ENCODE results near the gene AGRN.
A peak's percentile ranks its signal among the peaks of the same experiment; 100 is the strongest.

Gene AGRN

GRCh38 chr1:978069-978834, 41.7 kb upstream of the AGRN start:
- no peak overlapping the region for H2BK120ac ChIP-seq (ENCODE audit: low read depth, low read length)
- H3K4me2 ChIP-seq (ENCODE audit: low read length, poor library complexity, severe bottlenecking): no peak overlapping the region
- no peak overlapping the region for H3K9ac ChIP-seq (ENCODE audit: low read length)
- no peak overlapping the region for H3K18ac ChIP-seq (ENCODE audit: low read depth in 1 of 2, low read length in 2 of 2)
- no peak overlapping the region for H3K4ac ChIP-seq (ENCODE audit: low read depth in 1 of 2, low read length in 2 of 2)
- no peaks in the 10 kb centered on the region for H3K9me3 ChIP-seq (ENCODE audit: control insufficient read depth, low read length)
- no peak overlapping the region for H2BK15ac ChIP-seq (ENCODE audit: low read depth, poor library complexity, severe bottlenecking)
- H3K79me1 ChIP-seq (replicated peaks; ENCODE audit: low read length, poor library complexity, severe bottlenecking): no peaks in the 10 kb centered on the region
- no peak overlapping the region for H3K27ac ChIP-seq (ENCODE audit: low read length, poor library complexity, severe bottlenecking)
- peaks cover 0 to 6% of the 10 kb centered on the region in 2 experiments for H3K36me3 ChIP-seq (ENCODE audit: control insufficient read depth in 1 of 2, insufficient read depth in 2 of 2, low read depth in 1 of 2, low read length in 2 of 2)
- H4K8ac ChIP-seq (ENCODE audit: low read length): no peak overlapping the region
- H3K4me3 ChIP-seq (ENCODE audit: insufficient read depth in 1 of 2, low read depth in 1 of 2, low read length in 2 of 2): no peak overlapping the region
- WGBS: 88% methylated on average over 44 of the region's 44 CpGs
- H2BK5ac ChIP-seq (ENCODE audit: low read depth, low read length, poor library complexity, severe bottlenecking): no peak overlapping the region
- H2AFZ ChIP-seq (ENCODE audit: low read depth, low read length): no peak overlapping the region
- no peak overlapping the region for H4K91ac ChIP-seq (ENCODE audit: low read length)
- H3K4me1 ChIP-seq (ENCODE audit: control insufficient read depth, insufficient read depth, low read depth, low read length): peaks cover 16% of the 10 kb centered on the region
- H3K14ac ChIP-seq (ENCODE audit: low read length in 2 of 2): no peak overlapping the region
- no peak overlapping the region for H2AK5ac ChIP-seq (ENCODE audit: low read length, severe bottlenecking)
- no peak overlapping the region for H2BK12ac ChIP-seq (ENCODE audit: low read length in 2 of 2)
- H3K27me3 ChIP-seq (ENCODE audit: control insufficient read depth in 1 of 2, insufficient read depth in 1 of 2, low read length in 2 of 2): peaks cover 13 to 70% of the 10 kb centered on the region in 2 experiments
- DNase-seq: no peak
- no peak overlapping the region for H3K23ac ChIP-seq (ENCODE audit: low read length in 2 of 2)

DNA sequence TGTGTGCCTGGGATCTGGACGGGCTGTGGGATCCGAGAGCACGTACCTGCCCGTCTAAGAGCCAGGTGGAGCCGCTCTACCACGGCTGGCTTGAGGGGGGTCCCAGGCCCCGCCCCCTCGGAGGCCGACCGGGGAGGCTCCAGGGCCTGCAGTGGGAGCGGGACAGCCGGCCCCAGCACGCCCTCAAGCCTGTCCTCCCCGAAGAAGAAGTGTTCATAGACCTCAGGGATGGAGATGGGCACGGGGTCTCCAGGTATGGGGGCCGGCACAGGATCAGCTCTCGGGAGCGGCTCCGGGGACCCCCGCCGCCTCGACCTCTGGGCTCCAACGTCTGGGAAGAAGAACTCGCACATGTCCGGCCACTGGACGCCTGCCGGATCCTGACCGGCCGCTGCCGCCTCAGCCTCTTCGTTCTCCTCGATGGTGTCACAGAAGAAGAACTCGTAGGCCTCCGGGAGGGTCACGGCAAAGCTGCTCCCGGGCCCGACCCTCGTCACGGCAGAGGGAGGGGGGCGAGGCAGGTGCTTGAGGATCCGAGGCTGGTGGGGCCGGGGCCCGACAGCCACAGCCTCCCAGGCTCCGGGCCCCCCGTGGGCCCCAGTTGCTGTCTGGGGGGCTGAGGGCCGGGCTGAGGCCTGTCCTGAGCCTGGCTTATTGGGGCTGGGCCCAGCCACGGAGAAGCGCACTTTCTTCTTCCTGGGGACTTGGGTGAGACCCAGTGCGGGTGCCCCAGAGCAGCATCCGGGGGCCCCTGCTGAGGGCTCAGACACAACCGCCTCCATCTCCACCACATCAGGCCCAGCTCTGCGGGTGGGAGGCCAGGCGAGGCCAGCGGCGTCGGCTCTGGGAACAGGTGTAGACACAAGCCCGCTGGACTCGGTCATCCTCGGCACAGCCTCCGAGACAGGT, 40.8 kb upstream of the AGRN start:
- Histone ChIP-seq H2BK12ac (ENCODE audit: low read length in 2 of 2) (no peak overlapping the region), H3K36me3 (ENCODE audit: control insufficient read depth in 1 of 2, insufficient read depth in 2 of 2, low read depth in 1 of 2, low read length in 2 of 2) (peaks cover 0 to 6% of the 10 kb centered on the region in 2 experiments), H3K4me1 (ENCODE audit: control insufficient read depth, insufficient read depth, low read depth, low read length) (peaks cover 17% of the 10 kb centered on the region), H3K23ac (ENCODE audit: low read length in 2 of 2) (no peak overlapping the region), H2BK5ac (ENCODE audit: low read depth, low read length, poor library complexity, severe bottlenecking) (no peak overlapping the region), H3K27ac (ENCODE audit: low read length, poor library complexity, severe bottlenecking) (no peak overlapping the region), H3K14ac (ENCODE audit: low read length in 2 of 2) (no peak overlapping the region), H3K4ac (ENCODE audit: low read depth in 1 of 2, low read length in 2 of 2) (no peak overlapping the region), H3K79me1 (replicated peaks; ENCODE audit: low read length, poor library complexity, severe bottlenecking) (no peaks in the 10 kb centered on the region), H3K18ac (ENCODE audit: low read depth in 1 of 2, low read length in 2 of 2) (no peak overlapping the region), H2BK15ac (ENCODE audit: low read depth, poor library complexity, severe bottlenecking) (peak overlapping the region; percentile 85), H2AFZ (ENCODE audit: low read depth, low read length) (no peak overlapping the region), H3K4me2 (ENCODE audit: low read length, poor library complexity, severe bottlenecking) (no peak overlapping the region), H3K4me3 (ENCODE audit: insufficient read depth in 1 of 2, low read depth in 1 of 2, low read length in 2 of 2) (no peak overlapping the region), H3K27me3 (ENCODE audit: control insufficient read depth in 1 of 2, insufficient read depth in 1 of 2, low read length in 2 of 2) (peaks cover 19 to 72% of the 10 kb centered on the region in 2 experiments), H3K9me3 (ENCODE audit: control insufficient read depth, low read length) (no peaks in the 10 kb centered on the region), H3K9ac (ENCODE audit: low read length) (no peak overlapping the region), H2BK120ac (ENCODE audit: low read depth, low read length) (no peak overlapping the region), H2AK5ac (ENCODE audit: low read length, severe bottlenecking) (no peak overlapping the region), H4K8ac (ENCODE audit: low read length) (no peak overlapping the region), H4K91ac (ENCODE audit: low read length) (no peak overlapping the region)
- no peak for DNase-seq
- WGBS: 85% methylated on average over 60 of the region's 60 CpGs

GRCh38 chr1:979744-980072, 40.2 kb upstream of the AGRN start:
- no peak overlapping the region for H3K4me3 ChIP-seq (ENCODE audit: insufficient read depth in 1 of 2, low read depth in 1 of 2, low read length in 2 of 2)
- no peak overlapping the region for H3K23ac ChIP-seq (ENCODE audit: low read length in 2 of 2)
- WGBS: 93% methylated on average over 9 of the region's 9 CpGs

DNA sequence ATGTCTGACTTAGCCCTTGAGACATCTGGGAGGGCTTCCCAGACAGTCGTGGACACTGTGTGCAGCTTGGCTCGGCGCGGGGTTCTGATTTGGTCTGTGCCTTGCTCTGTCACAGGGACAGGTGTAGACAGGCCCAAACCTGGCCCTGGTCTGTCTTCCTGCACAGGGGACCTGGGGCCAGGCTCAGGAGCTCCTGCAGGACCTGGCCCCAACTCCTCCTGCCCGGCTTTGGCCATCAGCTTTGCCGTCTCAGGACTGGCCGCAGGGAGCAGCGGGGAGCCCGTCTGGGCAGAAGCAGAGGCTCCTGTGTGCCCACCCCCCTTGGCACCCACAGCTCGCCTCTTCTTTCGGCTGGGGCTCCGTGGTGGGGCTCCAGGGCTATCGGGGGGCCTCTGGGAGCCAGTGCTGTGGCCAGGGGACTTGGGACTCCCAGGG, 39.8 kb upstream of the AGRN start:
- H3K23ac ChIP-seq (ENCODE audit: low read length in 2 of 2): no peak overlapping the region
- no peaks in the 10 kb centered on the region for H3K9me3 ChIP-seq (ENCODE audit: control insufficient read depth, low read length)
- H4K91ac ChIP-seq (ENCODE audit: low read length): no peak overlapping the region
- peaks cover 19 to 69% of the 10 kb centered on the region in 2 experiments for H3K27me3 ChIP-seq (ENCODE audit: control insufficient read depth in 1 of 2, insufficient read depth in 1 of 2, low read length in 2 of 2)
- H3K18ac ChIP-seq (ENCODE audit: low read depth in 1 of 2, low read length in 2 of 2): no peak overlapping the region
- no peak overlapping the region for H3K4me2 ChIP-seq (ENCODE audit: low read length, poor library complexity, severe bottlenecking)
- no peak overlapping the region for H4K8ac ChIP-seq (ENCODE audit: low read length)
- H2AFZ ChIP-seq (ENCODE audit: low read depth, low read length): no peak overlapping the region
- no peak overlapping the region for H3K27ac ChIP-seq (ENCODE audit: low read length, poor library complexity, severe bottlenecking)
- H3K4me3 ChIP-seq (ENCODE audit: insufficient read depth in 1 of 2, low read depth in 1 of 2, low read length in 2 of 2): no peak overlapping the region
- H3K9ac ChIP-seq (ENCODE audit: low read length): no peak overlapping the region
- peaks cover 0 to 2% of the 10 kb centered on the region in 2 experiments for H3K36me3 ChIP-seq (ENCODE audit: control insufficient read depth in 1 of 2, insufficient read depth in 2 of 2, low read depth in 1 of 2, low read length in 2 of 2)
- no peak overlapping the region for H2BK5ac ChIP-seq (ENCODE audit: low read depth, low read length, poor library complexity, severe bottlenecking)
- H3K14ac ChIP-seq (ENCODE audit: low read length in 2 of 2): no peak overlapping the region
- WGBS: 89% methylated on average over 13 of the region's 13 CpGs
- no peak overlapping the region for H2AK5ac ChIP-seq (ENCODE audit: low read length, severe bottlenecking)
- peak overlapping the region in 1 of 2 experiments; percentile 6 for H3K4ac ChIP-seq (ENCODE audit: low read depth in 1 of 2, low read length in 2 of 2)
- H2BK15ac ChIP-seq (ENCODE audit: low read depth, poor library complexity, severe bottlenecking): no peak overlapping the region
- H2BK120ac ChIP-seq (ENCODE audit: low read depth, low read length): no peak overlapping the region
- H3K4me1 ChIP-seq (ENCODE audit: control insufficient read depth, insufficient read depth, low read depth, low read length): peaks cover 17% of the 10 kb centered on the region
- H3K79me1 ChIP-seq (replicated peaks; ENCODE audit: low read length, poor library complexity, severe bottlenecking): no peaks in the 10 kb centered on the region
- no peak for DNase-seq
- H2BK12ac ChIP-seq (ENCODE audit: low read length in 2 of 2): no peak overlapping the region

More at GRCh38 chr1:979744-980072, 40.2 kb upstream of the AGRN start:
- no peak overlapping the region for H4K8ac ChIP-seq (ENCODE audit: low read length)
- H2BK5ac ChIP-seq (ENCODE audit: low read depth, low read length, poor library complexity, severe bottlenecking): no peak overlapping the region
- no peaks in the 10 kb centered on the region for H3K79me1 ChIP-seq (replicated peaks; ENCODE audit: low read length, poor library complexity, severe bottlenecking)
- H2BK15ac ChIP-seq (ENCODE audit: low read depth, poor library complexity, severe bottlenecking): no peak overlapping the region
- H4K91ac ChIP-seq (ENCODE audit: low read length): no peak overlapping the region
- no peak overlapping the region for H3K9ac ChIP-seq (ENCODE audit: low read length)
- no peak overlapping the region for H3K27ac ChIP-seq (ENCODE audit: low read length, poor library complexity, severe bottlenecking)
- H3K4me2 ChIP-seq (ENCODE audit: low read length, poor library complexity, severe bottlenecking): no peak overlapping the region
- H3K4me1 ChIP-seq (ENCODE audit: control insufficient read depth, insufficient read depth, low read depth, low read length): peaks cover 17% of the 10 kb centered on the region
- no peaks in the 10 kb centered on the region for H3K9me3 ChIP-seq (ENCODE audit: control insufficient read depth, low read length)
- H2AFZ ChIP-seq (ENCODE audit: low read depth, low read length): no peak overlapping the region
- no peak overlapping the region for H2BK12ac ChIP-seq (ENCODE audit: low read length in 2 of 2)
- DNase-seq: no peak
- no peak overlapping the region for H2AK5ac ChIP-seq (ENCODE audit: low read length, severe bottlenecking)
- H3K27me3 ChIP-seq (ENCODE audit: control insufficient read depth in 1 of 2, insufficient read depth in 1 of 2, low read length in 2 of 2): peaks cover 19 to 68% of the 10 kb centered on the region in 2 experiments
- no peak overlapping the region for H2BK120ac ChIP-seq (ENCODE audit: low read depth, low read length)
- H3K4ac ChIP-seq (ENCODE audit: low read depth in 1 of 2, low read length in 2 of 2): no peak overlapping the region
- peaks cover 0 to 4% of the 10 kb centered on the region in 2 experiments for H3K36me3 ChIP-seq (ENCODE audit: control insufficient read depth in 1 of 2, insufficient read depth in 2 of 2, low read depth in 1 of 2, low read length in 2 of 2)
- no peak overlapping the region for H3K18ac ChIP-seq (ENCODE audit: low read depth in 1 of 2, low read length in 2 of 2)
- H3K14ac ChIP-seq (ENCODE audit: low read length in 2 of 2): no peak overlapping the region
